HG03095 (cell line): Measurements from ENCODE around the gene RUNDC3A.
A peak's percentile ranks its signal among the peaks of the same experiment; 100 is the strongest.
"Not testable (repeated sequence)": the region's sequence is repeated elsewhere in the genome, so short reads cannot be mapped to it uniquely, and the experiment has no call there.

ENCODE experiments used
- ATAC-seq: cut with Tn5 transposase; IDR thresholded peaks from one replicate; pipeline ENCODE4 v1.9.1; 2021; ENCODE audit warnings: moderate library complexity; ENCODE audit not compliant: unreplicated experiment

RUNDC3A gene

GRCh38 chr17:44343510-44344209, 35.3 kb downstream of the RUNDC3A start:
- ATAC-seq: no peak

DNA sequence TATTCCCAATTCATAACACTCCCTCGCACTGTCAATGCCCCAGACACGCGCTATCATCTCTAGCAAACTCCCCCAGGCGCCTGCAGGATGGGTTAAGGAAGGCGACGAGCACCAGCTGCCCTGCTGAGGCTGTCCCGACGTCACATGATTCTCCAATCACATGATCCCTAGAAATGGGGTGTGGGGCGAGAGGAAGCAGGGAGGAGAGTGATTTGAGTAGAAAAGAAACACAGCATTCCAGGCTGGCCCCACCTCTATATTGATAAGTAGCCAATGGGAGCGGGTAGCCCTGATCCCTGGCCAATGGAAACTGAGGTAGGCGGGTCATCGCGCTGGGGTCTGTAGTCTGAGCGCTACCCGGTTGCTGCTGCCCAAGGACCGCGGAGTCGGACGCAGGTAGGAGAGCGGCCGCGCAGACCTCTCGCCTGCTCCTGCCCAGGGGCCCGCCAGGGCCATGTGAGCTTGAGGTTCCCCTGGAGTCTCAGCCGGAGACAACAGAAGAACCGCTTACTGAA, 36.6 kb downstream of the RUNDC3A start, which contains the start of gene GRN:
Gene GRN, plus strand, starts transcription at position 364 of the 515 bp plus-strand sequence. CDS start 3,863 bp downstream, outside the sequence.
- ATAC-seq: peak; percentile 44

- ATAC-seq: peak; percentile 1
These were observed 37.1 kb downstream of the RUNDC3A start for GRCh38 chr17:44345454-44346026.

DNA sequence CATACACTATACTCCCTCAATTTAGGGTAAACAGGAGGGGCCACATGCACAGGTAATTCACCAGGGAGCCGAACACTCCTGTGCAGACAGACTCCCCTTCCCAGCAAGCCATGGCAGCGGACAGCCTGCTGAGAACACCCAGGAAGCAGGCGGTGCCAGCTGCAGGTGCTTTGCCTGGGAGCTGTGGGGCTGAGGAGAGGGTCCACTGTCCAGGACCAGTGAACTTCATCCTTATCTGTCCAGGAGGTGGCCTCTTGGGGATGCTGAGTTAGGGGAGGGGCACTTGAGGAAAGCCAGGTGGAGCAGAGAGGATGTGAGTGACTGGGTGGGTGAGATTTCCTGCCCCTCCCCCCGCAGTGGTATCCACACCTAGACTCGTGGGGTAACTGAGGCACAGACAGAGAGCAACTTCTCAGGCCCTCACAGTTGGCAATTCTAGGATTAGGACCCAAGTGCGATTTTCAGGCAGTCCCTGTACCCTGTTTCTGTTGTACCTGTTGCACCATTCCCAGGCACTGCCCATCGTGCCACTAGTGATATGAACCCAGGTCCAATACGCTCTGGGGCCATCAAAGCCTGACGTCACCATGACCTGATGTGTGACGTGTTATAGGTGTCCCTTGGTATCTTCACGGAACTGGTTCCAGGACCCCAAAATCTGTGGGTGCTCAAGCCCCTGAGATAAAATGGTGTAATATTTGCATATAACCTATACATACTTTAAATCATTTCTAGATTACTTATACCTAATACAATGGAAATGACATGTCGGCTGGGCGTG, 37.9 kb downstream of the RUNDC3A start:
- no peak for ATAC-seq

DNA sequence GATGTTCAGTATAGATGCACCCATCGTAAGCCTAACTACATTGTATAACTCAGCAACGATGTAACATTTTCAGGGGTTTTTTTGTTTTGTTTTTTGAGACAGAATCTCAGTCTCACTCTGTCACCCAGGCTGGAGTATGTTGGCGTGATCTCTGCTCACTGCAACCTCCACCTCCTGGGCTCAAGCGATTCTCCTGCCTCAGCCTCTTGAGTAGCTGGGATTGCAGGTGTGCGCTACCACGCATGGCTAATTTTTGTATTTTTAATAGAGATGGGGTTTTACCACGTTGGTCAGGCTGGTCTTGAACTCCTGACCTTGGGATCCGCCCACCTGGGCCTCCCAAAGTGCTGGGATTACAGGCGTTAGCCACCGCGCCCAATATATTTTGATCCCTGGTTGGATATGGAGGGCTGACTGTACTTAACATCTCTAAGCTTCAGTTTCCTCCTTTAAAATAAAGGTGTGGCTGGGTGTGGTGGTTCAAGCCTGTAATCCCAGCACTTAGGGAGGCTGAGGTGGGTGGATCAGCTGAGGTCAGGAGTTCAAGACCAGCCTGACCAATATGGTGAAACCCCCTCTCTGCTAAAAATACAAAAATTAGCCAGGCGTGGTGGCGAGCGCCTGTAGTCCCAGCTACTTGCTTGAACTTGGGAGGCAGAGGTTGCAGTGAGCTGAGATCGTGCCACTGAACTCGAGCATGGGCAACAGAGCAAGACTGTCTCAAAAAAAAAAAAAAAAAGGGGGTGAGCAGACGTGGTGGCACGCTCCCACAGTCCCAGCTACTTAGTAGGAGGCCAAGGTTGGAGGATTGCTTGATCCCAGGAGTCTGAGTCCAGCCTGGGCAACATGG, 39.0 kb downstream of the RUNDC3A start:
- ATAC-seq: not testable (repeated sequence)

DNA sequence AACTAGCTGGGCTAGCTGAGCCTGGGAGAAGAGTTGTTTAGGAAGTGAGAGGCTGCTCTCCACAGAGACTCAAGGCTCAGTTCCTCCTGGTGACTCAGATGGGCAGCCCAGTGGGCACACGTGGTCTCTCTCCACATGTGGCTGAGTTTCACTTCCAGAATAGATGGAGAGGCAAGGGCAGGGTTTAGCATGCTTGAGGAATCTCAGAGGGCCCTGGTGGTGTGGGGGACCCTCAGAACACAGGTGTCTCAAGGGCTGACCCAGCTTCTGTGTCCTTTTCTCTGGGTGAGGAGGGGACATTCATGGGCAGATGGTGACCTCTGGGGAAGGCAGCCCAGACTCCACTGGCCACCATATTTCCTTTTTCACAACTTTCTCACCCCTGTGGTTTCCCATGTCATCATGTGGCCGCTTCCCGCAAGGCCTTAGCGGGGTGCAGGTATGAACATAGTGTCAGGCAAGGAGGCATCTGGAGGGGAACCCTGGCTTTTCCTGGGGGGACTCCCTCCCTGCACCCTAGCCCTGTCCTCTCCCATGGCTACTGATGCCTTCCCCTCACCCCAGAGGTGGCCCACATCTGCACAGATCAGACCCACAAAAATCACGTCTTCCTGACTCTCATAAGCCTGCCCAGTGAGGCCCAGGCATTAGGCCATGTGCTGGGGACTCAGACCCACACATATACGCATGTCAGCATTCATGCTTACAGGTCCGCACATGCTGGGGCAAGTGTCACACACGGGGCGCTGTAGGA, 40.0 kb downstream of the RUNDC3A start:
- ATAC-seq: peak; percentile 38

DNA sequence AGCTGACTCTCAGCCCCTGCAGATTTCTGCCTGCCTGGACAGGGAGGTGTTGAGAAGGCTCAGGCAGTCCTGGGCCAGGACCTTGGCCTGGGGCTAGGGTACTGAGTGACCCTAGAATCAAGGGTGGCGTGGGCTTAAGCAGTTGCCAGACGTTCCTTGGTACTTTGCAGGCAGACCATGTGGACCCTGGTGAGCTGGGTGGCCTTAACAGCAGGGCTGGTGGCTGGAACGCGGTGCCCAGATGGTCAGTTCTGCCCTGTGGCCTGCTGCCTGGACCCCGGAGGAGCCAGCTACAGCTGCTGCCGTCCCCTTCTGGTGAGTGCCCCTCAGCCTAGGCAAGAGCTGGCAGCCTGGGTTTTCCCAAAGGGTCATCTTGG, 40.6 kb downstream of the RUNDC3A start:
- ATAC-seq: no peak

DNA sequence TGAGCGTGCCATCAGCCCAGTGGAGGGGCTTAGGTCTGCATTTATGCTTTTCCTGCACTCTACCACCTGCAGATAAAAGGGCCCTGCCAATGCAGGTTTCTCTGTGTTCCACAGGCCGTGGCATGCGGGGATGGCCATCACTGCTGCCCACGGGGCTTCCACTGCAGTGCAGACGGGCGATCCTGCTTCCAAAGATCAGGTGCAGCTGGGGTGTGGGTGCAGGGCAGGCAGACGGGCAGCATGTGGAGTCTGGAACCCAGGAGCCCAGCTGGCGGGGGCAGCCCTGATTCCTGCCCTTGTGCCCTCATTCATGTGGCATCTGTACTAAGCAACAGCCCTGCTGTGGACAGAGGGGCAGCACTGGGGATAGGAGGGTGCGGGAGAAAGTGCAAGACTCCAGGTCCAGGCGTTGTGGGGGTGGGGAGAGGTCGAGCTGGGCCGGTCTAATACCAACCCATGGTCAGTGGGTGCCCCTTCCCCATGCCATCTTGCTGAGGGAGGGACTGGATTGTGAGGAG, 41.2 kb downstream of the RUNDC3A start:
- no peak for ATAC-seq

GRCh38 chr17:44350733-44351226, 42.4 kb downstream of the RUNDC3A start:
- ATAC-seq: no peak

DNA sequence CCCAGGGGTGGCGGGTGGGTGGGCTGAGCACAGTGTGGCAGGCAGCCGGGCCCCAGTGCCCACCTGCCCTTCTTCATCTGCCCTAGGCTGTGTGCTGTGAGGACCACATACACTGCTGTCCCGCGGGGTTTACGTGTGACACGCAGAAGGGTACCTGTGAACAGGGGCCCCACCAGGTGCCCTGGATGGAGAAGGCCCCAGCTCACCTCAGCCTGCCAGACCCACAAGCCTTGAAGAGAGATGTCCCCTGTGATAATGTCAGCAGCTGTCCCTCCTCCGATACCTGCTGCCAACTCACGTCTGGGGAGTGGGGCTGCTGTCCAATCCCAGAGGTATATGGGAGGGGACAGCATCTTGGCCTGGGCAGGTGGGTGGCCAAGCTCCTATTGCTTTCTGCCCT, 43.1 kb downstream of the RUNDC3A start:
- ATAC-seq: no peak

DNA sequence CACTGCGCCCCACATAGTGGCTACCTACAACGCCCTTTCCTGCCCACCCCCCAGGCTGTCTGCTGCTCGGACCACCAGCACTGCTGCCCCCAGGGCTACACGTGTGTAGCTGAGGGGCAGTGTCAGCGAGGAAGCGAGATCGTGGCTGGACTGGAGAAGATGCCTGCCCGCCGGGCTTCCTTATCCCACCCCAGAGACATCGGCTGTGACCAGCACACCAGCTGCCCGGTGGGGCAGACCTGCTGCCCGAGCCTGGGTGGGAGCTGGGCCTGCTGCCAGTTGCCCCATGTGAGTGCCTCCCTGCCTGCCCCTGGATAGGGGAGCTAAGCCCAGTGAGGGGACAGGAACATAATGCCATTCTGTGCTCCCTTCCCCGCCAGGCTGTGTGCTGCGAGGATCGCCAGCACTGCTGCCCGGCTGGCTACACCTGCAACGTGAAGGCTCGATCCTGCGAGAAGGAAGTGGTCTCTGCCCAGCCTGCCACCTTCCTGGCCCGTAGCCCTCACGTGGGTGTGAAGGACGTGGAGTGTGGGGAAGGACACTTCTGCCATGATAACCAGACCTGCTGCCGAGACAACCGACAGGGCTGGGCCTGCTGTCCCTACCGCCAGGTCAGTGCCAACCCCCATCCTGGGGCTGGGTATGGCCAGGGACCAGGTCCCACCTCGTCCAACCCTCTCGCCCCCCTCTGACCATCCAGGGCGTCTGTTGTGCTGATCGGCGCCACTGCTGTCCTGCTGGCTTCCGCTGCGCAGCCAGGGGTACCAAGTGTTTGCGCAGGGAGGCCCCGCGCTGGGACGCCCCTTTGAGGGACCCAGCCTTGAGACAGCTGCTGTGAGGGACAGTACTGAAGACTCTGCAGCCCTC, 43.8 kb downstream of the RUNDC3A start:
- ATAC-seq: no peak

DNA sequence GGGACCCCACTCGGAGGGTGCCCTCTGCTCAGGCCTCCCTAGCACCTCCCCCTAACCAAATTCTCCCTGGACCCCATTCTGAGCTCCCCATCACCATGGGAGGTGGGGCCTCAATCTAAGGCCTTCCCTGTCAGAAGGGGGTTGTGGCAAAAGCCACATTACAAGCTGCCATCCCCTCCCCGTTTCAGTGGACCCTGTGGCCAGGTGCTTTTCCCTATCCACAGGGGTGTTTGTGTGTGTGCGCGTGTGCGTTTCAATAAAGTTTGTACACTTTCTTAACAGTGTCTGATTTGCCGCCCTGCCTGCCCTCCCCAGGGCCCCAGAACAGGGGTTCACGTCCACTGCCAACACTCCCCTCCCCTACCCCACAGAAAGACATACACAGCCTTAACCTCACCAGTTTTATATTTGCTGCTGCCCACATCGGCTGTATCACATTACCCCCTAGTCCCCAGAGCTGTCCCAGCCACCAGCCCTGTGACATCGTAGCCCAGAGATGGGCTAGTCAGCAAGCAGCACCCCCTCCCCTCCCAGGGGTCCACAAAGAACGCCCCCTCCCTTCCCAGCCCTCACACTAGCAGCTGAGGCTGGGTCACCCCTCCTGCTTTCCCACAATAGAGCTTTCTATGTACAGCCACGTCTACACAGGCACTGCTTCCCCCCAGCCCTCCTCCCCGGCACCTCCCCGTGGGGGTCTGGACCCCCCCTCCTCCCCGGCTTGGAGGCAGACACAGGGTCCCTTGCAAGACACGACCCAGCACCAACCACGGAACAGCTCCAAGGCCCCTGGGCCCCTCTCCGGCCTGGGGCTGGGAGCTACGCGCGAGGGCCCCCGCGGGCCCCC, 44.6 kb downstream of the RUNDC3A start:
- no peak for ATAC-seq

- no peak for ATAC-seq
These were observed 45.4 kb downstream of the RUNDC3A start for GRCh38 chr17:44353672-44354331.

DNA sequence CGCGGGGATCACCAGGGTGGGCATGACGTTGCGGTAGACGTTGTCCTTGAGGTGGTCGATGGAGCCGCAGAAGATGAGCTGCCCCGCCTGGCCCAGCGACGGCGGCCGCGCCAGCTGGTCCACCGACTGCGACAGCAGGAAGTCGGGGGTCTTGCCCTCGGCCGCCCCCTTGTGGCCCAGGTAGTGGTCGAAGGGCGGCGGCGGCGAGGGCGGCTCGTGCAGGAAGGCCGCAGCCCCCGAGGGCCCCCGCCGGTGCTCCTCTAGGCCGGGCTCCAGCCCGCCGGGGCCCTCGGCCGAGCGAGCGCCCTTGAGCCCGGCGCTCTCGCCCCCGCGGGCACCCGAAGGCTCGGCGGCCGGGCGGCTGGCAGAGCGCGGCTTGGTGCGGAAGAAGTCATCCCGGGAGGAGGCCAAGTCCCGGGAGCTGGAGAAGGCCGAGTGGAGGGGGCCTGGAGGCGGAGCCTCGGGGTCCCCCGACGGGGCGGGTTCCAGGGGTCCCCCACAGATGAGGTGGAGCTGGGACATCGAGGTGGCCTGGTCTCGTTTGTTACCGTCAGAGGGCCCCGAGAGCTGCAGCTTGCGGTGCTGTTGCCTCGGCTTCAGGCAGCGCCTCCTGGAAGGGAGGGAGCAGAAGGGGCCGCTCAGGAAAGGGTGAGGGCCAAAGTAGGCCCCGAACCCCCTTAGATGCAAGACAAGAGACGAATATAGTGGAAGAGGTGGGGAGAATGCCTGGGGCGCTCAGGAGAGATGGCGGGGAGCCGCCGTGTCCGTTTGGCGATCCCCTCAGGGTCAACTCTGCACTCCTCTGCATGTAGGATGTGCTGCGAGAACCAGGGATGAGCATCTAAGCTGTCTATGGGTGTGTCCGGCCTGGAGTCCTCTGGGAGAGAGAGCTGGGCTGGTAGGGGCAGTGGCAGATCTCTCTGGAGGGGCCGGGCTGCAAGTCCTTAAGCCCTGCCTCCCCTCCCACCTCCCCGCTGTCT, 46.5 kb downstream of the RUNDC3A start:
- no peak for ATAC-seq

GRCh38 chr17:44355642-44356099, 47.3 kb downstream of the RUNDC3A start:
- no peak for ATAC-seq

GRCh38 chr17:44356241-44356640, 47.8 kb downstream of the RUNDC3A start:
- no peak for ATAC-seq
